H9 (cell line): ENCODE results near the gene FUT4. TPM values are rescaled to one million over a fixed set of nuclear protein-coding genes. Genes with fewer than 3 reads are reported as not detected.

Experiments used
- DNase-seq: peaks from one replicate; pipeline ENCODE4 v3.0.0-alpha.2; 2017
- H2AFZ ChIP-seq: one replicate; pipeline ENCODE4 v1.6.1; 2013; ENCODE audit warnings: mild to moderate bottlenecking, low read length, control low read depth, moderate library complexity
- H2AK5ac ChIP-seq: 2 replicates; pipeline ENCODE4 v1.6.1; 2013; ENCODE audit warnings: low read length, control low read depth, mixed read lengths; ENCODE audit not compliant: insufficient read length
- H2BK120ac ChIP-seq: one replicate; pipeline ENCODE4 v1.6.1; 2013; ENCODE audit warnings: low read depth, mild to moderate bottlenecking, low read length, control low read depth, inconsistent platforms; ENCODE audit not compliant: poor library complexity, severe bottlenecking
- H2BK12ac ChIP-seq: 2 replicates; pipeline ENCODE4 v1.6.1; 2013; ENCODE audit warnings: low read length, control low read depth, mixed read lengths, low read depth; ENCODE audit not compliant: insufficient read length
- H2BK15ac ChIP-seq: 2 replicates; pipeline ENCODE4 v1.6.1; 2013; ENCODE audit warnings: low read depth, low read length, control low read depth
- H2BK20ac ChIP-seq: one replicate; pipeline ENCODE4 v1.6.1; 2013; ENCODE audit warnings: low read depth, mild to moderate bottlenecking, low read length, control low read depth, inconsistent platforms; ENCODE audit not compliant: poor library complexity, severe bottlenecking
- H2BK5ac ChIP-seq: 2 replicates; pipeline ENCODE4 v1.6.1; 2013; ENCODE audit warnings: low read length, control low read depth, mixed read lengths; ENCODE audit not compliant: insufficient read length
- H3K14ac ChIP-seq: 2 replicates; pipeline ENCODE4 v1.6.1; 2013; ENCODE audit warnings: low read length, control low read depth; ENCODE audit not compliant: insufficient read depth
- H3K18ac ChIP-seq: 2 replicates; pipeline ENCODE4 v1.6.1; 2013; ENCODE audit warnings: low read depth, mild to moderate bottlenecking, mixed read lengths, low read length, control low read depth; ENCODE audit not compliant: insufficient read length
- H3K23ac ChIP-seq: 2 replicates; pipeline ENCODE4 v1.6.1; 2013; ENCODE audit warnings: low read length, control low read depth, mixed read lengths, low read depth; ENCODE audit not compliant: insufficient read length
- H3K23me2 ChIP-seq: 2 replicates; pipeline ENCODE4 v1.6.1; 2013; ENCODE audit warnings: low read depth, mild to moderate bottlenecking, mixed read lengths, low read length, control low read depth; ENCODE audit not compliant: insufficient read length, poor library complexity, severe bottlenecking
- H3K27ac ChIP-seq: 2 replicates; pipeline ENCODE4 v1.5.1; 2013; ENCODE audit warnings: low read length, control low read depth, mixed read lengths, low read depth; ENCODE audit not compliant: insufficient read length
- H3K27me3 ChIP-seq: 2 replicates; pipeline ENCODE4 v1.6.1; 2013; ENCODE audit warnings: low read length, control low read depth, inconsistent platforms; ENCODE audit not compliant: insufficient read depth
- H3K4ac ChIP-seq: 2 replicates; pipeline ENCODE4 v1.6.1; 2013; ENCODE audit warnings: low read depth, mild to moderate bottlenecking, control low read depth, inconsistent platforms, low read length, moderate library complexity
- H3K4me1 ChIP-seq: 2 replicates; pipeline ENCODE4 v1.6.1; 2013; ENCODE audit warnings: low read length, control low read depth, inconsistent platforms; ENCODE audit not compliant: insufficient read depth
- H3K4me2 ChIP-seq: 2 replicates; pipeline ENCODE4 v1.6.1; 2013; ENCODE audit warnings: low read length, control low read depth, mixed read lengths; ENCODE audit not compliant: insufficient read length, insufficient read depth
- H3K56ac ChIP-seq: 2 replicates; pipeline ENCODE4 v1.6.1; 2013; ENCODE audit warnings: low read depth, mild to moderate bottlenecking, mixed read lengths, low read length, control low read depth; ENCODE audit not compliant: insufficient read length
- H3K79me1 ChIP-seq: 2 replicates; pipeline ENCODE4 v1.6.1; 2013; ENCODE audit warnings: low read depth, mild to moderate bottlenecking, moderate library complexity, low read length, control low read depth, inconsistent platforms; ENCODE audit not compliant: insufficient read depth, poor library complexity, severe bottlenecking
- H3K79me2 ChIP-seq: 2 replicates; pipeline ENCODE4 v1.6.1; 2013; ENCODE audit warnings: low read length, control low read depth, inconsistent platforms; ENCODE audit not compliant: insufficient read depth
- H3K9ac ChIP-seq: 2 replicates; pipeline ENCODE4 v1.6.1; 2013; ENCODE audit warnings: low read length, control low read depth, mixed read lengths; ENCODE audit not compliant: insufficient read length; ENCODE audit errors: extremely low read depth
- H3K9me3 ChIP-seq: one replicate; pipeline ENCODE4 v1.6.1; 2013; ENCODE audit warnings: low read depth, low read length, inconsistent platforms; ENCODE audit not compliant: control insufficient read depth
- H3T11ph ChIP-seq: one replicate; pipeline ENCODE4 v1.6.1; 2013; ENCODE audit warnings: mild to moderate bottlenecking, low read length, control low read depth, inconsistent platforms
- H4K20me1 ChIP-seq: one replicate; pipeline ENCODE4 v1.6.1; 2013; ENCODE audit not compliant: control insufficient read depth, insufficient read length, insufficient read depth
- H4K5ac ChIP-seq: 2 replicates; pipeline ENCODE4 v1.6.1; 2013; ENCODE audit warnings: low read depth, mild to moderate bottlenecking, mixed read lengths, low read length, control low read depth; ENCODE audit not compliant: insufficient read length
- H4K8ac ChIP-seq: replicated peaks from 2 replicates; pipeline ENCODE4 v1.6.1; 2013; ENCODE audit warnings: low read length, control low read depth, mixed read lengths, low read depth; ENCODE audit not compliant: insufficient read length
- H4K91ac ChIP-seq: 2 replicates; pipeline ENCODE4 v1.6.1; 2013; ENCODE audit warnings: low read depth, mild to moderate bottlenecking, moderate library complexity, mixed read lengths, low read length, control low read depth; ENCODE audit not compliant: insufficient read length
- H3K27ac Mint-ChIP-seq, 3 experiments: 2 replicates in 2 of 3; 3 replicates in 1 of 3; pipeline ENCODE4 v1.8.0; 2020 to 2021; ENCODE audit warnings: mixed read lengths in 3 of 3, mild to moderate bottlenecking in 1 of 3, moderate library complexity in 1 of 3
- H3K27me3 Mint-ChIP-seq: 2 replicates; pipeline ENCODE4 v1.8.0; 2021; ENCODE audit warnings: low read depth, mild to moderate bottlenecking, moderate library complexity, mixed read lengths
- H3K36me3 Mint-ChIP-seq, 3 experiments: 2 replicates in 2 of 3; 3 replicates in 1 of 3; pipeline ENCODE4 v1.8.0; 2020 to 2021; ENCODE audit warnings: low read depth in 3 of 3, mixed read lengths in 3 of 3; ENCODE audit not compliant: insufficient read depth in 1 of 3
- H3K4me1 Mint-ChIP-seq, 2 experiments: 2 replicates each; pipeline ENCODE4 v1.8.0; 2020; ENCODE audit warnings: mixed read lengths in 2 of 2
- H3K4me3 Mint-ChIP-seq, 2 experiments: 2 replicates in 1 of 2; 3 replicates in 1 of 2; pipeline ENCODE4 v1.8.0; 2020 to 2021; ENCODE audit warnings: mild to moderate bottlenecking in 2 of 2, mixed read lengths in 2 of 2, moderate library complexity in 1 of 2
- H3K9me3 Mint-ChIP-seq, 2 experiments: 2 replicates in 1 of 2; 3 replicates in 1 of 2; pipeline ENCODE4 v1.8.0; 2020; ENCODE audit warnings: mild to moderate bottlenecking in 2 of 2, mixed read lengths in 2 of 2, moderate library complexity in 1 of 2
- WGBS: extraction: QIAGEN DNeasy Blood & Tissue Kit; methylation state at CpG from one replicate; pipeline ENCODE4 v1.1.7; 2013; ENCODE audit warnings: missing lambda C conversion rate, low lambda C conversion rate, mixed read lengths; ENCODE audit not compliant: insufficient read length; ENCODE audit errors: extremely low coverage; 5-methylcytosine and 5-hydroxymethylcytosine counted together
- total RNA-seq: library from RNA; stranded (reverse); gene quantifications from 2 replicates; pipeline ENCODE4 v1.2.1, GENCODE V29; 2021
- TF ChIP-seq, protein P1 (sequence below): fragments of 200-600 bp; sonication (generic); conservative IDR thresholded peaks from 3 replicates; pipeline ENCODE4 v1.8.0; 2021; ENCODE audit warnings: antibody characterized with exemption, mild to moderate bottlenecking

FUT4 gene
- total RNA-seq, 1 experiment from 2014 or later = 5.3 TPM

DNA sequence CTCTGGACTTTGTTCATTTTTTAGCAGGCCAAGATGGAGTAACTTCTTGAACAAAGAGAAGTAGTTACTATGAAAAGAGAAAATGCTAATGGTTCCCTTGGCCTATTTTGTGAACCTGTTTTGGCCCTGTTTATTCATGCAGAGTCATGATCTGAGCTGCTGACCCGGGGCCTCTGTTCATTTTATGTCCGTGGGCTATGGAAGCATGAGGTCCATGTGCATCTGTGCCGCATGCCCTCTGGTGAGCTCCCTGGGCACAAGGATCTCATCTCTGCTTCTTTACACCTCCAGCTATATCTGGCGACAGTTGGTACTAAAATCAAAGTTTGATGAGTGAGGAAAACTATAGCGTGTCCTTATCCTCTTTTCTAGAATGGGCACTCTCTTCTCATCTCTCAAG, 24.5 kb downstream of the FUT4 start:
- Histone ChIP-seq H2BK15ac (no peak overlapping the region), H3K14ac (no peak overlapping the region), H3K23me2 (no peaks in the 10 kb centered on the region), H3K27ac (no peak overlapping the region), H3K4me2 (no peak overlapping the region), H3K56ac (no peak overlapping the region), H3K9me3 (no peaks in the 10 kb centered on the region), H2AFZ (no peak overlapping the region), H2BK120ac (no peak overlapping the region), H4K5ac (no peak overlapping the region), H3T11ph (no peak overlapping the region), H3K9ac (no peak overlapping the region), H3K18ac (no peak overlapping the region), H4K20me1 (no peaks in the 10 kb centered on the region), H3K27me3 (no peaks in the 10 kb centered on the region), H2BK20ac (no peak overlapping the region), H3K4me1 (no peaks in the 10 kb centered on the region), H4K8ac (no peak overlapping the region), H2AK5ac (no peak overlapping the region), H3K23ac (no peak overlapping the region), H3K79me1 (no peaks in the 10 kb centered on the region), H2BK12ac (no peak overlapping the region), H2BK5ac (no peak overlapping the region), H4K91ac (no peak overlapping the region), H3K4ac (no peak overlapping the region), H3K79me2 (no peaks in the 10 kb centered on the region)
- H3K27me3 Mint-ChIP-seq = peaks cover 8% of the 10 kb centered on the region
- no CpG with 5 or more reads among the region's 5 CpGs for WGBS
- H3K36me3 Mint-ChIP-seq = no peaks in the 10 kb centered on the region
- TF ChIP-seq, protein P1, sequence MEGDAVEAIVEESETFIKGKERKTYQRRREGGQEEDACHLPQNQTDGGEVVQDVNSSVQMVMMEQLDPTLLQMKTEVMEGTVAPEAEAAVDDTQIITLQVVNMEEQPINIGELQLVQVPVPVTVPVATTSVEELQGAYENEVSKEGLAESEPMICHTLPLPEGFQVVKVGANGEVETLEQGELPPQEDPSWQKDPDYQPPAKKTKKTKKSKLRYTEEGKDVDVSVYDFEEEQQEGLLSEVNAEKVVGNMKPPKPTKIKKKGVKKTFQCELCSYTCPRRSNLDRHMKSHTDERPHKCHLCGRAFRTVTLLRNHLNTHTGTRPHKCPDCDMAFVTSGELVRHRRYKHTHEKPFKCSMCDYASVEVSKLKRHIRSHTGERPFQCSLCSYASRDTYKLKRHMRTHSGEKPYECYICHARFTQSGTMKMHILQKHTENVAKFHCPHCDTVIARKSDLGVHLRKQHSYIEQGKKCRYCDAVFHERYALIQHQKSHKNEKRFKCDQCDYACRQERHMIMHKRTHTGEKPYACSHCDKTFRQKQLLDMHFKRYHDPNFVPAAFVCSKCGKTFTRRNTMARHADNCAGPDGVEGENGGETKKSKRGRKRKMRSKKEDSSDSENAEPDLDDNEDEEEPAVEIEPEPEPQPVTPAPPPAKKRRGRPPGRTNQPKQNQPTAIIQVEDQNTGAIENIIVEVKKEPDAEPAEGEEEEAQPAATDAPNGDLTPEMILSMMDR = no peak
- no peak overlapping the region for H3K4me3 Mint-ChIP-seq
- DNase-seq = no peak
- peaks cover 3% of the 10 kb centered on the region in 2 experiments; a peak in 2 of 5 replicates for H3K9me3 Mint-ChIP-seq
- peaks cover under 1 to 5% of the 10 kb centered on the region in 2 experiments for H3K4me1 Mint-ChIP-seq
- no peak overlapping the region for H3K27ac Mint-ChIP-seq
